ENCODE data around the gene CYP51A1.
"Not testable (repeated sequence)": the region's sequence is repeated elsewhere in the genome, so short reads cannot be mapped to it uniquely, and the experiment has no call there.

The CYP51A1 gene

GRCh38 chr7:92134271-92135051 is at the start of gene CYP51A1:
CYP51A1 (minus strand) TSS chr7:92134477; CDS start chr7:92134364, 113 bp downstream.
- DNase-seq (ENCODE audit: low read depth in 2 of 3, low spot score in 1 of 3) = peak; percentile 86 to 92 (median 87)

- peak; percentile 83 to 92 (median 85) for DNase-seq (ENCODE audit: low read depth in 2 of 3, low spot score in 1 of 3)
Measured at GRCh38 chr7:92178928-92179924, 44.9 kb upstream of the CYP51A1 start, which contains the start of gene LRRD1. LRRD1 (minus strand) TSS chr7:92179142; CDS start chr7:92165202, 13,940 bp downstream.

DNA sequence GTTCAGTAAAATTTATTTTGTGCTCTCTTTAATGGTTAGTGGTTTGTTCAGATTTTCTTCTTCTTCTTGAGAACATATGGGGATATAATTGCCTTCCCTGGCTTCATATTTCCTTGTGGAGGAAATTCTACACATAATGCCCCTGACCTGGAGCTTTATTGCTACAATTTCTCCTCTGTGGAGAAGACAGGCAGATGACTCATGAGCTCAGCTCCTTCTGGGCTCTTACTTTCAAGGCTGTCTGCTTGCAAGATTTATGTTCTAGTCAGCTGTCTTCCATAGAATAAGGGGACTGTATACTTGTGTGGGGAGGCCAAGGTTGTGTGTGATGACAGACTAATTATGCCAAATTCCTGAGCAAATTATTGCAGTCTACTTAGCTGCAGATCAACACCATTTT is 43.1 kb upstream of the CYP51A1 start:
- no peak for DNase-seq (ENCODE audit: low read depth in 2 of 3, low spot score in 1 of 3)

DNA sequence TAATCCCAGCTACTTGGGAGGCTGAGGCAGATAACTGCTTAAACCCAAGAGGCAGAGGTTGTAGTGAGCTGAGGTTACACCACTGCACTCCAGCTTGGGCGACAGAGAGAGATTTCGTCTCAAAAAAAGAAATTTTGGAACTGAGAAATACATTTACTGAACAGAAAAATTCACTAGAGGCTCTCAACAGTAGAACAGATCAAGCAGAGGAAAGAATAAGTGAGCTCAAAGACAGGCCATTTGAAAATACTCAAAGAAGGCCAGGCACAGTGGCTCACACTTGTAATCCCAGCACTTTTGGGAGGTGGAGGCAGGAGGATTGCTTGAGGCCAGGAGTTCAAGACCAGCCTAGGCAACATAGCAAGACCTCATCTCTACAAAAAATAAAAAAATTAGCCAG is 35.3 kb upstream of the CYP51A1 start:
- DNase-seq (ENCODE audit: low read depth in 2 of 3, low spot score in 1 of 3) = not testable (repeated sequence)

GRCh38 chr7:92161271-92161670 is 27.0 kb upstream of the CYP51A1 start:
- DNase-seq (ENCODE audit: low read depth in 2 of 3, low spot score in 1 of 3) = no peak

GRCh38 chr7:92158660-92159575 is 24.6 kb upstream of the CYP51A1 start:
- DNase-seq (ENCODE audit: low read depth in 2 of 3, low spot score in 1 of 3) = no peak

DNA sequence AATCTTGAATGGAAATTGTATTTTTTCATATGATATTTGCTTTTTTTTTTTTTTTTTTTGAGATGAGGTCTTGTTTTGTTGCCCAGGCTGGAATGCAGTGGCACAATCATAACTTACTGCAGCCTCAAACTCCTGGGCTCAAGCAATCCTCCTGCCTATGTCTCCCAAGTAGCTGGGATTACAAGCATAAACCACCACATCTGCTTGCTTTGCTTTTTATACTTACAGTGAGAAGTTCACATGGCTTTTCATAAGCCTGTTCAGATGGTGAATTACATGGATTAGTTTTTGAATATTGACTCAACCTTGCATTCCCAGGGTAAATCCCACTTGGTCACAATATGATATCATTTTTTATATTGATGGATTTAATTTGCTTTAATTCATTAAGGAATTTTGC is 22.7 kb upstream of the CYP51A1 start:
- no peak for DNase-seq (ENCODE audit: low read depth in 2 of 3, low spot score in 1 of 3)

DNA sequence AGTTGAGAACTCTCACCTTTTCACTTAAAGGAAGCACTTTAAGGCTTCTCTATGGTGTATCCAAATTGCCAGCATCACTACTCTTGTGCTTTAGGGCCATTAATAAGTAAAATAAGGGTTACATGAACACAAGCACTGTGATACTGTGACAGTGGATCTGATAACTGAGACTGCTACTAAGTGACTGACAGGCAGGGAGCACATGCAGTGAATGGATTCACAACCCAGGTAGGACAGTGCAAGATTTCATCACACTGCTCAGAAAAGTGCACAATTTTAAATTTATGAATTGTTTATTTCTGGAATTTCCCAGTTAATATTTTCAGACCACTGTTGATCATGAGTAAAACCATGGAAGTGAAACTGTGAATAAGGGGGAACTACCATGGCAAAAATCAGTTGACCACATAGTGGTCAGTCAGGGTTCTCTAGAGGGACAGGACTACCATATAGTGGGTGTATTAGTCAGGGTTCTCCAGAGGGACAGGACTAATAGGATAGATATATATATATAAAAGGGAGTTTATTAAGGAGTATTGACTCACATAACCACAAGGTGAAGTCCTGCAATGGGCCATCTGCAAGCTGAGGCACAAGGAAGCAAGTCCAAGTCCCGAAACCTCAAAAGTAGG is 20.9 kb upstream of the CYP51A1 start:
- no peak for DNase-seq (ENCODE audit: low read depth in 2 of 3, low spot score in 1 of 3)

DNA sequence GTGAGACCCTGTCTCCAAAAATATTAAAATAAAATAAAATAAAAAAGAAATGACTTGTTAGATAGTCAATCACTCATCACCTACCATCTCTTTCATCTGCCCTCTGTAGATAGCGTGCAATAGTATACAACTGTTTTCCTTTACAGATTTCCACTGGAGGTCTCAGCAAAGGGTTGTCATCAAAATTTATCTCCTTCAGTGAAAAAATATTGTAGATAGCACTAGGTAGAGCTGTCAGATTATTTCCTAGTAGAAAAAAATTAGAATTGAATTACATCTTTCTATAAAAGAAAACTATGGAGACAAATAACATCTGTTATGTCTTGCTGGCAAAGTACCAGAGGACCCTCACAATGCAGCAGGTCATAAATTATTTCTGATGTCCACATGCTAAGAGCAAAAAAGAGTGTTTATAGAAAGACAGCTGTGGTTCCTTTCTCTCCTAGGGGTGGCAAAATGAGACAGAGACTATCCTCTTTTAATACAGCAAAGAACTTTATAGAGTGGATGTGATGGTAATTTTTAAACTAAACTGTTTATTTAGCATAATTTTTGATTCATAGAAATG is 16.3 kb upstream of the CYP51A1 start:
- no peak for DNase-seq (ENCODE audit: low read depth in 2 of 3, low spot score in 1 of 3)

GRCh38 chr7:92149736-92150239 is 15.5 kb upstream of the CYP51A1 start:
- DNase-seq (ENCODE audit: low read depth in 2 of 3, low spot score in 1 of 3) = no peak

DNA sequence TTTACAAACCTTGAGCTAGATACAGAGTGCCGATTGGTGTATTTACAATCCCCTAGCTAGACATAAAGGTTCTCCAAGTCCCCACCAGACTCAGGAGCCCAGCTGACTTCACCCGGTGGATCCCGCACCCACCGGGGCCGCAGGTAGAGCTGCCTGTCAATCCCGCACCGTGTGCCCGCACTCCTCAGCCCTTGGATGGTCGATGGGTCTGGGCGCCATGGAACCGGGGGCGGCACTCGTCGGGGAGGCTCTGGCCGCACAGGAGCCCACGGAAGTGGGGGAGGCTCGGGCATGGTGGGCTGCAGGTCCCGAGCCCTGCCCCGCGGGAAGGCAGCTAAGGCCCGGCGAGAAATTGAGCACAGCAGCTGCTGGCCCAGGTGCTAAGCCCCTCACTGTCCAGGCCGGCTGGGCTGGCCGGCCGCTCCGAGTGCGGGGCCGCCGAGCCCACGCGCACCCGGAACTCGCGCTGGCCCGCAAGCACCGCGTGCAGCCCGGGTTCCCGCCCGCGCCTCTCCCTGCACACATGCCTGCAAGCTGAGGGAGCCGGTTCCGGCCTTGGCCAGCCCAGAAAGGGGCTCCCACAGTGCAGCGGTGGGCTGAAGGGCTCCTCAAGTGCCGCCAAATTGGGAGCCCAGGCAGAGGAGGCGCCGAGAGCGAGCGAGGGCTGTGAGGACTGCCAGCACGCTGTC is 9.1 kb upstream of the CYP51A1 start:
- not testable (repeated sequence) for DNase-seq (ENCODE audit: low read depth in 2 of 3, low spot score in 1 of 3)

DNA sequence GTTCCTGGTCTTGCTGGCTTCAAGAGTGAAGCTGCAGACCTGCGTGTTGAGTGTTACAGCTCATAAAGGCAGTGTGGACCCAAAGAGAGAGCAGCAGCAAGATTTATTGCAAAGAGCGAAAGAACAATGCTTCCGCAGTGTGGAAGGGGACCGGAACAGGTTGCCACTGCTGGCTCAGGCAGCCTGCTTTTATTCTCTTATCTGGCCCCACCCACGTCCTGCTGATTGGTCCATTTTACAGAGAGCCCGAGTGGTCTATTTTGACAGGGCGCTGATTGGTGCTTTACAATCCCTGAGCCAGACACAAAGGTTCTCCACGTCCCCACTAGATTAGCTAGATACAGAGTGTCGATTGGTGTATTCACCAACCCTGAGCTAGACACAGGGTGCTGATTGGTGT is 8.5 kb upstream of the CYP51A1 start:
- DNase-seq (ENCODE audit: low read depth in 2 of 3, low spot score in 1 of 3) = not testable (repeated sequence)

GRCh38 chr7:92141161-92141560 is 6.9 kb upstream of the CYP51A1 start:
- no peak for DNase-seq (ENCODE audit: low read depth in 2 of 3, low spot score in 1 of 3)

DNA sequence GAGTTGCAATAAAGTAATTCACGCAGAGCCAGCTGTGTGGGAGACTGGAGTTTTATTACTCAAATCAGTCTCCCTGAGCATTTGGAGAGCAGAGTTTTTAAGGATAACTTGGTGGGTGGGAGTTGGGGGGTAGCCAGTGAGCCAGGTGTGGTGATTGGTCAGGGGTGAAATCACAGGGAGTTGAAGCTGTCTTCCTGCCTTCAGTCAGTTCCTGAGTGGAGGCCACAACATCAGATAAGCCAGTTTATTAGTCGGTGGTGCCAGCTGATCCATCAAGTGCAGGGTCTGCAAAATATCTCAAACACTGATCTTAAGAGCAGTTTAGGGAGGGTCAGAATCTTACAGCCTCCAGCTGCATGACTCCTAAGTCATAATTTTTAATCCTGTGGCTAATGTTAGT is 3.3 kb upstream of the CYP51A1 start:
- no peak for DNase-seq (ENCODE audit: low read depth in 2 of 3, low spot score in 1 of 3)

DNA sequence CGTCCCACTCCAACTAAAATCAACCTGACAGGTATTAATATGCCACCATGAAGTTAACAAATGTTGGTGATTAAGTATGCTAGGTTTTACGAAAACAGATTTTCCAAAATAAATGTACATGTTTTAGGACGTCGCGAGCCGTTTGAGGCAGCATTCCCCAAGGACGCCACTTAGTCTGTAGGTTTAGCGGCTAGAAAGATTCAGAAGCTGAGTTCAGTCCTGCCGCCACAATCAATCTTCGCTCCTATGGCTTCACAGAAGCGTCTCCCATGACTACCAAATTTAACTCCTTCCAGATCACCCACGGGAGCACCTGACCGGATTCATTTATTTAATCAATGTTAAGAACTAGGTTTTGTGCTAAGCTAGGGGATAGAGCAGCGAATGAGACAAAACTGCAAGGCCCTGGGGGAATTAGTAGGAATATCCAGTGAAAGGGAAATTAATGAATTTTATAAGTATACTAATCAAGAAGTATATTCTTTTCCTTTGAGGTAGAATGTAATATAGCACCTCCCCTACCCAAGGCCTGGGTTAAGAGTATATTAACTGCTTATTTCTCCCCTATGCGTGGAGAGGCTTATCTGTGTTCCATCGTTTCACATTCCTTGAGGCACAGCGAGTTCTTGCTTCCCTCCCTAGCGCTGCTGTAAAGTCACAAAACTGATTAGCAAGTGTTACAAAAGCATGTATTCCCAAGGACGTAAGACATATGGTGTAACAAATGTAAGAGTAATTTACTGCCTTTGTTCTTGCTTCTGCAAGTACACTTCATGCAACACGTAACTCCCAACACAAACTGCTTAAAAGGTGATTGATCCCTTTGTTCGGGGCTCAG is 994 bp upstream of the CYP51A1 start:
- DNase-seq (ENCODE audit: low read depth in 2 of 3, low spot score in 1 of 3) = no peak

DNA sequence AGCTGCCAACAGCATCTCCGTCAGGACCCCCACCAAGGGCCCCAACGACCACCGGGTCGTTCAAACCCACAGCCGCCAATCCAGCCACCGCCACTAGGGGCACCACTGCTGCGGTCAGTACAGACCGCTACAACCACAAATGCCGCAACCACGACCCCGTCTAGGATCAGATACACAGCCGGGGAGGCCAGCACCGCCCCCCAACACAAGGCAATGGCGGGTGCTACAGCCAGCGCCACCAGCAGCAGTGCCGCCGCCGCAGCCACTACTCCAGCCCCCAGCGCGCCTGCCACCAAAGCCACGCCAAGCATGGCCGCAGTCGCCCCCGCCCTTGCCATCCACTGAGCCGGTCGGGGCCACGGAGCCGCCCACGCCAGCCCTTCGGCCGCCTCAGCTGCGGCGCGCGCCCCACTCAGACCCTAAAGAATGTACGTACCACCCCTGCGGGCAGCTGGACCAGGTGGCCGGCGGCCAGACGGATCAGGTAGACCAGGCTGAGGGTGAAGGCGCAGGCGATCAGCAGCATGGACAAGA is 473 bp downstream of the CYP51A1 start:
- peak; percentile 39 to 52 (median 52) for DNase-seq (ENCODE audit: low read depth in 2 of 3, low spot score in 1 of 3)

DNA sequence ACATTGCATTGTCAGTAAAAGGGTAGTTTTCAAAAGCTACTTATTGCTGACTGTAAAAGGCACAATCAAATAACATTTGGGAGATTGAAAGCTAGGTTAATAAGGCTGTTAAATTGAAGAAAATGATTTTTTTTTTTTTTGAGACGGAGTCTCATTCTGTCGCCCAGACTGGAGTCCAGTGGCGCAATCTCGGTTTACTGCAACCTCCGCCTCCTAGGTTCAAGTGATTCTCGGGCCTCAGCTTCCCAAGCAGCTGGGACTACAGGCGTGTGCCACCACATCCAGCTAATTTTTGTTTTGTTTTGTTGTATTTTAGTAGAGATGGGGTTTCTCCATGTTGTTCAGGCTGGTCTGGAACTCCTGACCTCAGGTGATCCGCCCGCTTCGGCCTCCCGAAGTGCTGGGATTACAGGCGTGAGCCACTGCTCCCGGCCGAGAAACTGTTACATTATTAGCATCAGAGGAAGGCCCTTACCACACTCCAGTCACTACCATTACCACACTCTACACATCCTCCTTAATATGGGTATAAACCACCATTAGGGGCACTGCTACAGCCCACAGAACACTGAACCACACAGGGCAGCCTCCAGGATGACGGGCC is 1.0 kb downstream of the CYP51A1 start:
- DNase-seq (ENCODE audit: low read depth in 2 of 3, low spot score in 1 of 3) = no peak

Data from stimulated activated CD4-positive, alpha-beta T cell treated with anti-CD3 and anti-CD28 coated beads, Interleukin-12 subunit alpha, Interleukin-12 subunit beta, amount 100 ng/mL, for 48 hours (primary cell).